ENCODE results near the gene DIP2A.
A peak's percentile ranks its signal among the peaks of the same experiment; 100 is the strongest.
"Not testable (repeated sequence)": the region's sequence is repeated elsewhere in the genome, so short reads cannot be mapped to it uniquely, and the experiment has no call there.

Gene DIP2A

DNA sequence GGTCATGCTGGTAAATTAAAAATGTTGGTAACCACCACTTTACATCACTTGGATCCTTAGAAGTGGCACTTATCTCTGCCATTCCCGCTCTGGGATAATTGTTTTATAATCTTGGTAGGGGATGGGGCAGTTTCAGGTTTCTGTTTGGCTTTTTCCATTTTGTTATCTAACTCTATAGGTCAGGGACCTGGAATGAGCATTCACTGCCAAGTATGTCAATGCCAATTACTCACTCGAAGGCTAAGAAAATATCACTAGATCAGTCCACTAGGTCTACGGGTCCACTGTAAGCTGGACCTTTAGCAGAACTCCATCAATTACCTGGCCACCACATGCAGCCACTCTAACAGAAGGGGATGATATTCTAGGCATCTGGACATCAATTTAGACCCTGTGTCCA, 4.5 kb upstream of the DIP2A start:
- DNase-seq: no peak

DNA sequence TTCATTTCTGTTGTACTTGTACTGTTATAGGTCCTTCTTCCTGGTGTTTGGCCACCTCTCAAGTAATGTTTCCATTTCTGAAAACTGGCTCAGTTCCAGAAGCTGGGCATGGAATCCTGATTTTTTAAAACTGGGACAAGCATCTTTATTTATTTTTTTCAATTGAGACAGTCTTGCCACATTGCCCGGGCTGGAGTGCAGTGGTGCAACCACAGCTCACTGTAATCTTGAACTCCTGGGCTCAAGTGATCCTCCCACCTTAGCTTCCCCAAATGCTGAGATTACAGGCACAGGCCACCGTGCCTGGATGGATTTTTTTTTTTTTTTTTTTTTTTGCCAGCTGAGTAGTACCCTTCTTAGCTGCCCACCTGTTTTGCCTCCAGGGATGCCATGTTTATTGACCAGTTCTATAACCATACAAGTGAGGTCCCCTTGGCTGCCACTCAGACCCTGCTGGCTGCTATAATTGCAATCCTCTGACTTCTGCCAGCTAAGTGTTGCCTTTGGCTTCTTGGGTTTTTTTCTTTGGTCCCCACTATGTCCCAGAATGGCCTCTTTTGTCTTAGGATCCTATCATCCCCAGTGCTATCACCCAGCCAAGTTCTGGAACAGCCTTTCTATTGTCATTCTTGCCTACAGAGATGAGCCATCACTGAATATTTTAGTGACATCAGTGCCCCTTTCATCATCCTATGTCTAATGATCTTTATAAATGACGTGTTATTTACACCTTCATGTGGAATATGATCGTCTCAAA, 3.9 kb upstream of the DIP2A start:
- no peak for DNase-seq

DNA sequence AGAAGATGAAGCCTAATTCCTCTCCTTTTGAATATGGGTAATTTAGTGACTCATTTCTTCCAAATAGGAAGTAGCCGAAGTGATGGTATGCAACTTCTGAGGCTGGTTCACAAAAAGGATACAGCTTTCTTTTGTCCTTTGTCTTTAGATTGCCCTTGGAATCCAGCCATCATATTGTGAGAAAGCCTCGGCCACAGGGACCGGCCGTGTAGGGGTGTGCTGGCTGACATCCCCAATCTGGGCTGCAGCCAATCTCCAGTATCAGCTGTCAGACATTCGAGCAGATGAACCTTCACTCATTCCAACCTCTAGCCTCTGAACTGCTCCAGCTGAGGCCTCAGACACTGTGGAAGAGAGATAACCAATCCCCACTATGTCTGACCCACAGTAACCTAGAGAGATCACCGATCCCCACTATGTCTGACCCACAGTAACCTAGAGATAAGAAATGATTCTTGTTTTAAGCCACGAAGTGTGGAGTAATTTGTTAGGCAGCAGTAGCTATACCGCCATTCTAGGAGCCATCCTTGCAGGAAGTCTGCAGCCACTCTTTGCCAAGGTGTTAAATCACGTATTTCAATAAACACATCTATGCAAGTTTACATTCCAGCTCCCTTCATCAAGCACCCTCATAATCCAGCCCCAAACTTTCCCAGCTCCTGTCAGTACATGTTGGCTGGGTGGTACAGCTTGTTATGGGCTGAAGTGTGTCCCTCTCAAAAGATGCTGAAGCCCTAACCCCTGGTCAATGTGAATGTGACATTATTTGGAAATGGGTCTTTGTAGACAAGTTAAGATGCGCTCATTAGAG, 2.9 kb upstream of the DIP2A start:
- DNase-seq: peak; percentile 33 to 58 (median 57)

DNA sequence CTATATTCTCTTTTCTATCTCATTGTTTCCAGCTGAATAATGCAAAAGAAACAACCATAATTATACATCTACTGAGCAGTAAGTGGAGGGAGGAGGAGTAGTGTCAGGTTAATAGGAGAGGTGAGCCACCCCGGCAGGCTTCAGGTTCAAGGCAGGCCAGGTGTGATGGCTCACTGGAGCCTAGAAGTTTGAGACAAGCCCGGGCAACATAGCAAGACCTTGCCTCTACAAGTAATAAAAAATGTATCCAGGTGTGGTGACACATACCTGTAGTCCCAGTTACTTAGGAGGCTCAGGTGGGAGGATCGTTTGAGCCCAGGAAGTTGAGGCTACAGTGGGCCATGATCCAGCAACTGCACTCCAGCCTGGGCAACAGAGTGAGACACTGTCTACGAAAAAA, 1.9 kb upstream of the DIP2A start:
- DNase-seq: no peak

DNA sequence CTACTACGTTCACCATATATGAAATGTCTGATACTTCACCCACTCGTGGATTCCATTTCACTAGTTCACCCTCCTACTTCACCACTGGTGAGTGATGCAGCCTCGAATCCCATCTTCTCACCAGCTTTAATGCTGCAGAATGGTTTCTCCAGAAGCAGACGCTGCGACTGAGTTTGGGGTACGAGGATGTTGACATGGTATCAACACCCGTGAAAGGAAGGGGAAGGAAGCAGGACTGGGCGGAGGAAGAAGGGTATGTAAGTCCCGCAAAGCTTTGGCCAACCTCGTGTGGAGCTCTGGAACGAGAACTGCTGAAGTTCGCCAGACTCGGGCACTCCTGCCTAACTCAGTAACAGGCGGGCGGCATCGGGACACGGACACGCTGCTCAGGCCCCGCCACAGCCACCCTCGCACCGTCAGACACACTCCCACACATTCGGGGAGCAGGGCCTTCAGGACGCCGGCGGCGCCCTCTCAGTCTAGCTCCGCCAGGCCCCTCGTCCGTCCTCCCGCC, 833 bp upstream of the DIP2A start:
- DNase-seq: peak; percentile 48 to 65 (median 55)

DNA sequence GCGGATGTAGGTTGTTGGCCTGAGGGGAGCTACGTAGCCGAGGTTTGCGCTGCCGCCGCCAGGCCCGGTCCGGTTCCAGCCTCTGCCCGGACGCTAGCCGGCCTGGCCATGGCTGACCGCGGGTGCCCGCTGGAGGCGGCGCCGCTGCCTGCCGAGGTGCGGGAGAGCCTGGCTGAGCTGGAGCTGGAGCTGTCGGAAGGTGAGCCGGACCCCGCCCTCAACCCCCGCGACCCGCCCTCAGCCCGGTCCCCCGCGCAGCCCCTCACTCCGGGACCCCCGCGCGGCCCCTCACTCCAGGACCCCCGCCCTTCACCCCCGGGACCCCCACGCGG, 299 bp downstream of the DIP2A start:
- no peak for DNase-seq

DNA sequence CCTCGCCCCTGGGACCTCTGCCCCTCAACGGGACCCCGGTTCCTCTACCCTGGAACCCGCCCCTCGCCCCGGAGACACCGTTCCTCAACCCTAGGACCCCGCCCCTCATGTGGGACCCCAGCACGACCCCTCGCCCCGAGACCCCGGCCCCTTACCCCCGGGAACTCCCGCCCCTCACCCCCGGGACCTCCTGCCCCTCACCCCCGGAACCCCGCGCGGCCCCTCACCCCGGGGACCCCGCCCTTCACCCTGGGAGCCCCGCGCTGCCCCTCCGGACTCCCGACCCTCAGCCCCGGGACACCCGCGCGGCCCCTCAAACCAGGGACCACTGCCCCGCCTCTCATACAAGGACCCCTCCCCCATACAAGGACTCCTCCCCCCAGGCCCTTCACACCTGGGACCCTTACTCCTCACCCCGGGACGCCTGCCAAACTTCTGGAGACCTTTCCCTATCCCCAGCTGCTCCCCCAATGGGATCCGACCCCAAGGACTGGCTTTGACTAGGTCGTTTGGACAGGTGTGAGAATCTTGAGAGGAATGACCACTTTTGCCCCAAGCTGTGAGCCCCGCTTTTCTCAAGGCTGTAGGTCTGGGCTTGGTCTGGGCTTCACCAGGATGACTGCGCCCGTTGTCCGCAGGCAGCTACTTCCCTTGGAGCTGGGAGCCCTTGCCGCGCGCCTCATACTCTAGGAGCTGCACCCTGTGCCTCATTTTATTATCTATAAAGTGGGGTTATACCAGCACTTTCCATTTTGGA, 843 bp downstream of the DIP2A start:
- DNase-seq: peak; percentile 57 to 78 (median 65)

DNA sequence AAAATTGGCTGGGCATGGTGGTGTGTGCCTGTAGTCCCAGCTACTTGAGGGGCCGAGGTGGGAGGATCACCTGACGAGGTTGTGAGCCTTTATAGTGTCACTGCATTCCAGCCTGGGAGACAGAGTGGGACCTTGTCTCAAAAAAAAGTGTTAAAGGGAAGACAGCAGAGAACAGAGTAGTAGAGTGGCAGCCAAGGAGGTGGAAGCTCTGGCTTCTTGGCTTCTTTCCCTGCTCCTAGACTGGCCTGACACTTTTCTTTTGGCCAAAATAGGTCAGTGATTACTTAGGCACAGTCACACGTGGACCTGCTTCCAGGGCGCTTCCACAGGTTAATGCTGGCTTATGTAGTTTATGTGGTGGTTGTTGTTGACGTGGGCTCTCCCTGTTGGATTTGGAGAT, 3.2 kb downstream of the DIP2A start:
- no peak for DNase-seq

DNA sequence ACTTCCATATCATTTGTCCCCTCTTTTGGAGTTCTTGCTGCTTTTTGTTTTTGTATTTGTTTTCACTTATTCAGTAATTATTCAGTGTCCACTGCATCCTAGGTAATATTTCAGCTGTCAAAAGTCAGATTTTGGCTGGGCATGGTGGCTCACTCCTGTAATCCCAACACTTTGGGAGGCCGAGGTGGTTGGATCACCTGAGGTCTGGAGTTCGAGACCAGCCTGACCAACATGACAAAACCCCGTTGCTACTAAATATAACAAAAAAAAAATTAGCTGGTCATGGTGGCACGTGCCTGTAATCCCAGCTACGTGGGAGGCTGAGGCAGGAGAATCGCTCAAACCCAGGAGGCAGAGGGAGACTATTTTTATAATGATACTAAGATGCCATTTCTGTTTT, 6.5 kb downstream of the DIP2A start:
- not testable (repeated sequence) for DNase-seq

DNA sequence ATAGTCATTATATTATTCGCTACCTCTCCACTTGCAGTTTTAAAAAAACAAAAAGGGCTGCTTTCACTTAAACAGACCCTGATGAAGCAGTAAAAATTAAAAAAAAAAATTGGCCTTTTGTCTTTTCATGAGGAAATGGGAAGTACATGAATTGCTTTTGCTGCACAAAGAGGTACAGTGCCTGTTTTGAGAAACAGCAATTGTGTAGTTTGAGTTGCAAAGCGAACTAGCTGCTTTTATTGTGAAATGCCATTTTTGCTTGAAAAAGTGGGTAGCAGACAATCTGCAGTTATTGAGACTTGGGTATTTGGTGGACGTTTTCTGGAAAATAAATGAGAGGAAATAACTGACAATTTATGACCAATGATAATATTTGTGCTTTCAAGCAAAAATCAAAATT, 7.0 kb downstream of the DIP2A start:
- DNase-seq: peak in 2 of 3 donors; percentile 8 to 19

DNA sequence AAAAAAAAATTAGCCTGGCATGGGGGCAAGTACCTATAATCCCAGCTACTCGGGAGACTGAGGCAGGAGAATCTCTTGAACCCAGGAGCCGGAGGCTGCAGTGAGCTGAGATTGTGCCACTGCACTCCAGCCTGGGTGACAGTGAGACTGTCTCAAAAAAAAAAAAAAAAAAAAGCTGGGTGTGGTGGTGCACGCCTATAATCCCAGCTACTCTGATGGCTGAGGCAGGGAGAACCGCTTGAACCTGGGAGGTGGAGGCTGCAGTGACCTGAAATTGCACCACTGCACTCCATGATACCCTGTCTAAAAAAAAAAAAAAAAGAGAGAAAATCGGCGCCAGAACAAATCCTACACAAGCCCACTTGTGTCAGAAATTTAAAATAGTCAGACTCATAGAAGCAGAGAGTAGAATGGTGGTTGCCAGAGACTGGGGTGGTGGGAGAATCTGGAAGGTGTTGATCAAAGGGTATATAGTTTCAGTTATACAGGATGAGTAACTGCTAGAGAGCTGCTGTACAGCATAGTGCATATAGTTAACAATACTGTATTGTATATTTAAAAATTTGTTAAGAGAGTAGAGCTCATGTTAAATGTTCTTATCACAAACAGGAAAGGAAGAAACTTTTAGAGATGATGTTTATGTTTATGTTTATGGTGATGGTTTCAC, 9.6 kb downstream of the DIP2A start:
- DNase-seq: no peak

DNA sequence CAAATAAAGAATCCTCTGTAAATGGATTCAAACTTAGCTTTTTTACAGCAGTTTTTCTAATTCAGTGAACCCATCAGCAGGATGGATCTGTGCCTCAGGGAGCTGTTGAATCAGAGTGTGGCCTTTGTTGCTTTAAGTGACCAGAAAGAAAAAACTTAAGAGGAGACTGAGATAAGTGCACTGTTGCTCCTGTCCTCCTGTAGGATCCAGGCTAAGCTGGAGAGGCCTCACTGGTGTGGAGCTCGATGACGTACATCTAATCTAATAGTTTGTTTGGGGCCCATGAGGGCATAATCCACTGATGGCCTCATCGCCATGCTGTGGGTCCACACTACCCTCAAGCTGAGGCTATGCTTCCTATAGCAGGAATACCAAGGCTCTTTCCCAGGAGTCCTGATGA, 10.6 kb downstream of the DIP2A start:
- DNase-seq: no peak

DNA sequence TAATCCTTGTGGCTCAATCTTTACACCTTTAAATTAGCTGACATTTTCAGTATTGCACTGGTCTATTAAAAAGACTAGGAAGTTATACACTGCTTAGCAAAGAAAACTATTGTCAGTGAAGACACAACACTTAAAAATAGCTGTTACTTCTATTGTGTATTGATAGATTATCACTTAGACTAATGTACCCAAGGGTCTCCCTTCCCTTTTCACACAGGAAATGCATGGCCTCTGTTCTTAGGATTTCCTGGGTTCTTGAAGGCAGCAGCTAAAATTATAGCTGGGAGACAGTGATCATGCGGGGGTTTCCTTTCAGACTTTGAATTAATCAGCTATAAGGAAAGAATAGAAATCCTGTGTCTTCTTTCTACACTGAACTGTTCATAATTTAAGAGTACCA, 12.8 kb downstream of the DIP2A start:
- DNase-seq: no peak

DNA sequence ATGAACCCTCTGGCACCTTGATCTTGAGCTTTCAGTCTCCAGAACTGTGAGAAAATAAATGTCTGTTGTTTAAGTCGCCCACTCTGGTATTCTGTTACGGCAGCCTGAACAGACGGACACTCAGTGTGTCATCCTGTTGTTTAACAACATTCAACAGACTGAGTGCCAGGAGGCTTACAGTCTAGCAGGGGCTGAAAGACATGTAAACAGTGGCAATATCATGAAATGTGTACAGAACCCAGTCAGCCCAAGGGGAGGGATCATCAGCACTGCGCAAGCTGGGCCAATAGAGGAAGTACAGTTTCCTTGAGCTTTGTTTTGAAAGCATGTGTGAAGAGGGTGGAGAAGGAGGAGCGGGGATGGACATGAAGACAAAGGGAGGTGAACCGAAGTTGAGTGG, 13.6 kb downstream of the DIP2A start:
- peak; percentile 64 to 74 (median 71) for DNase-seq

DNA sequence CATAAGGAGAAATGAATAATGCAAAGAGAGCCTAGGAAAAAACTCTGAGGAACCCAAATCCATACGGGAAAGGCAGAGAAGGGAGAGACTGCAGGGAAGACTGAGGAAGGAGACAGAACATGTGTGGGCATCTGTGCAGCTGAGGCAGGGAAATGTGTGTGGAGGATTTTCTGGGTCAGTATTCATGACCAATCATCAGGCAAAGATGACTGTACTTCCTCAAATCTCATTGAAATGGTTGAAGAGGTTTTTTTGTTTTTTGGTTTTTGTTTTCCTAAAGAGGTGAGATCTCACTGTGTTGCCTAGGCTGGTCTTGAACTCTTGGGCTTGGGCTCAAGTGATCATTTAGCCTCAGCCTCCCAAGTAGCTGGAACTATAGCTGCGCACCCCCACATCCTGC, 15.7 kb downstream of the DIP2A start:
- DNase-seq: peak; percentile 73 to 88 (median 87)

DNA sequence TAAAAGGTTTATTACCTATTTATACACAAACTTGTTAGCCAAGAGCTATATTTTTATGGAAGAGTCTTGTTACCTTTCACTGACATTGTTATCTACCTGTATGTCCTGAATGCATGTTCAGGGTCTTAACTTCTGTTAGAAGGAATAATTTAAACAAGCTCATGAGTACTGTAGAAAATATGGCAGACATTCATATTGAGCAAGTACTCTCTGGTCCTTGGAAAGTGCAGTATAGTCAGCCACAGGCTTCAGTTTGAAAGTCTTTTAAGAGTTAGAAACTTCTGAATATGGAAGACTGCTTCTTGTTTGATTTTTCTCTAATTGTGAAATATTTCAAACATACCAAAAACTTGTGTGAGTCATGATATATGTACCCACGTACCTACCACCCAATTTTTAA, 16.6 kb downstream of the DIP2A start:
- DNase-seq: no peak

DNA sequence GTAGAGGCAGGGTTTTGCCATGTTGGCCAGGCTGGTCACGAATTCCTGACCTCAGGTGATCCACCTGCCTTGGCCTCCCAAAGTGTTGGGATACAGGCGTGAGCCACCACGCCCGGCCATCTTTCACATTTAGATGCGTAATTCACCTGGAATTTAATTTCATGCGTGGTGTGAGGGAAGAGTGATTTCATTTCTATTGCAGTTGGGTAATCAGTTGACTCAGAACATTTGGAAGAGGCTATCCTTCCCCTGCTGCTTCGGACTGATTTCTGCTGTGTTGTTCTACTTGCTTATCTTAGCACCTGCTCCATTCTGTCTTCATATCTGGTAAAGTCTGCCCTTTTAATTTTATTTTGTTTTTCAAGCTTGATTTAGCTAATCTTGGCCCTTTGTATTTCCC, 19.1 kb downstream of the DIP2A start:
- DNase-seq: no peak

DNA sequence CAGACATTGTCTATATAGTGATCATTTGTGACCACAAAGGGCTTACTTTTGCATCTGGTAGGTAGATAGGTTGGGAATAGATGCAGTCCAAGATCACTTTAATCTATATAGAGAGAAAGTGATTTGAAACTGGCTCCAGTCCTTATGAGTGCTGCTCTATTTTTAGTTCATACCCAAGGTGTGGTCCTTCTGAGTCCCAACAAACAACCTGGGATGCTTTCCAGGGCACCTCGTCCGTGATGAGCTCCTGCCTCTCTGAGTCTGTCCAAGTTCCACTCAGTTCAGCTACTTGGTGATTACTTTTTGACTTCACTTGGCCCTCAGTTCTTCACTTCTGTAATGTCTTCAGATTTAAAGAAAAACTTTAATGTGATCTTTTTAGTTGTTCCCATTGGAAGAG, 20.2 kb downstream of the DIP2A start:
- DNase-seq: no peak

DNA sequence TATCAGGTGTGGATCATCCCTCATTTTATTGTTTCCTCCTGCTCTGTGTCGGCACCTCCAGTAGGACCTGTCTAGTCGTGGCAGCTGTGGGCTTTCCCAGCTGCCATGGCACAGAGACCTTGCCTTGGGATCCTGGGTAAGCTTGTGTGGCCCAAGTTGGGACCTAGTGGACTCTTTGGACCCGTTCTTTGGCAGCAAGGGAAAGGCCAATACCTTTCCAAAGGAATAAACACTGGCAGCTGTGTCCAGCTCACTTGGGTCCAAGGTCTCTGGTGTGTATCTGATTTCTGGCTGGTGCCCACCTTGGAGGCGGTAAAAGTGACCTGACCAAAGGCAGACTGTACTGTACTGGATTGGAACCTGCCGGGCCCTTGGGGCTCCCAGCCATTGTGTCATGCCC, 21.8 kb downstream of the DIP2A start:
- no peak for DNase-seq

DNA sequence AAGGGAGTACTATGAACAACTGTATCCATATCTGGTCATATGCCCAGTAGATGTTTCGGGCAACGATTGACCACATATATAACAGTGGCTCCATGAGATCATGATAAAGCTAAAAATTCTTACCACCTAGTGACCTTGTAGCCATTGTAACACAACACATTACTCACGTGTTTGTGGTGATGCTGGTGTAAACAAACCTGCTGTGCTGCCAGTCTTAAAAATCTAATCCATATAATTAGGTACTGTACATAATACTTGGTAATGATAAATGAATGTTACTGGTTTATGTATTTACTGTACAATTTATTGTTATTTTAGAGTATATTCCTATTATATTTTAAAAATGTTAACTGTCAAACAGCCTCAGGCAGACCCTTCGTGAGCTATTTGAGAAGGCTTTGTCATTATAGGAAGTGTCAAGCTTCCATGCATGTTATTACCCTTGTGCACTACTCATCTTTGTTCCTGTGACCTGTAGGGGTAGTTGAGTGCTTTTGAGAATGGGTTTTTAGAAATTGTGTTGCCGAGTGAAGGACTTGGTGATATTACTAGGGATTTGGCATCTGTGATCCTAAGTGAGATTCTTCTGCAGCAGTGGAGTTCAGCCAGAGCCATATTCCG, 23.6 kb downstream of the DIP2A start:
- DNase-seq: no peak

DNA sequence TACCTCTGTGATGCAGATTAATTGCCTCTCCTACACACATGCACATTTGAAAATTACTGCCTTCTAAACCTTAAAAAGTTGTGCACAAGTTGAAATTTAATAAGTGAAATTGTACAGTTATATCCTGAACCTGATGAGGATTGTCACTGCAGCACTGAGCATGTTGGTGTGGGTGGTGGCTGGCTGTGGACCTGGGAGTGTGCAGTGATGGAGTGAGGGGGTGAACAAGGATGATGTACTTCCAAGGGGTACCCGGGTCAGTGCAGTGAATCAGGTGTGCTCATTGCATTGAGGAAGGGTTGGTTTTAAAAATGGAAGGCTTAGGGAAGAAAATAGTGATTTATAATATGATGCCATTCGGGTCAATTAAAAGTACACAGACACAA, 24.1 kb downstream of the DIP2A start:
- DNase-seq: no peak
